HCT116 (cell line): ENCODE measurements around the gene DPYD. TPM values are rescaled to one million over a fixed set of nuclear protein-coding genes. Genes with fewer than 3 reads are reported as not detected.

ENCODE experiments used
- ATAC-seq: fragments of 200-7000 bp; cut with Tn5 transposase; 2 replicates; pipeline ENCODE4 v1.9.1; 2020; ENCODE audit warnings: mild to moderate bottlenecking, moderate library complexity
- BruUV-seq: library from RNA; stranded (reverse); fragments of 400-500 nt; replicated peaks from 2 replicates; lab custom pipeline; 2021; lab: Mats Ljungman, UMichigan
- CTCF ChIA-PET: fragments of 300-600 bp; sonication (Branson Sonifier 250); formaldehyde crosslinking; loops from one replicate; lab custom pipeline; 2021; ENCODE audit warnings: antibody characterized with exemption; lab: Charles Lee
- POLR2A ChIA-PET: fragments of 300-600, 350-600 bp; sonication (Branson Sonifier 250); formaldehyde crosslinking; loops from one replicate; lab custom pipeline; 2021; ENCODE audit warnings: antibody characterized with exemption; lab: Charles Lee
- RAD21 ChIA-PET, 2 experiments: fragments of 300-600 bp; sonication (Branson Sonifier 250); formaldehyde crosslinking; loops; one replicate each; lab custom pipeline; 2023; ENCODE audit warnings: low total read pairs in 2 of 2; ENCODE audit not compliant: uncharacterized antibody in 2 of 2, unreplicated experiment in 2 of 2, low non-redundant PET in 1 of 2; lab: Charles Lee
- DNase-seq: peaks from one replicate; pipeline ENCODE4 v3.0.0-alpha.2; 2010; ENCODE audit warnings: low read depth, low spot score
- H2AFZ ChIP-seq: fragments of 200-600 bp; shearing (Covaris generic), sonication (generic); 2 replicates; pipeline ENCODE4 v1.6.1; 2017; ENCODE audit warnings: low read depth, mixed run types, mixed read lengths, antibody characterized with exemption, low read length; ENCODE audit not compliant: poor library complexity, severe bottlenecking
- H3K27ac ChIP-seq: 2 replicates; pipeline ENCODE4 v1.5.1; 2012; ENCODE audit warnings: low read depth, low read length
- H3K27me3 ChIP-seq: fragments of 200-600 bp; sonication (generic); 2 replicates; pipeline ENCODE4 v1.6.1; 2016; ENCODE audit warnings: mixed run types, low read length, mixed read lengths; ENCODE audit not compliant: insufficient read depth
- H3K36me3 ChIP-seq, 2 experiments: fragments of 200-500 bp in 1 of 2; fragments of 200-600 bp in 1 of 2; sonication (Bioruptor generic) in 1 of 2; sonication (generic) in 1 of 2; 2 replicates each; pipeline versions ENCODE4 v1.5.1 to v1.6.1; 2014 to 2016; ENCODE audit warnings: low read length in 2 of 2, inconsistent platforms in 1 of 2, mixed read lengths in 1 of 2, mixed run types in 1 of 2; ENCODE audit not compliant: insufficient read depth in 2 of 2, control insufficient read depth in 1 of 2
- H3K4me1 ChIP-seq, 2 experiments: fragments of 200-600 bp in 1 of 2; sonication (generic) in 1 of 2; 2 replicates each; pipeline versions ENCODE4 v1.5.1 to v1.6.1; 2012 to 2017; ENCODE audit warnings: low read length in 2 of 2, inconsistent platforms in 1 of 2, mild to moderate bottlenecking in 1 of 2, mixed read lengths in 1 of 2, mixed run types in 1 of 2, moderate library complexity in 1 of 2; ENCODE audit not compliant: insufficient read depth in 2 of 2, control insufficient read depth in 1 of 2
- H3K4me2 ChIP-seq: fragments of 200-600 bp; sonication (generic); 2 replicates; pipeline ENCODE4 v1.6.1; 2017; ENCODE audit warnings: mixed run types, low read length, mixed read lengths
- H3K4me3 ChIP-seq, 2 experiments: fragments of 200-600 bp in 1 of 2; sonication (generic) in 1 of 2; replicated peaks in 1 of 2; 2 replicates each; pipeline ENCODE4 v1.5.1; 2011 to 2016; ENCODE audit warnings: low read length in 2 of 2, control low read depth in 1 of 2, low read depth in 1 of 2, mild to moderate bottlenecking in 1 of 2, mixed read lengths in 1 of 2, mixed run types in 1 of 2
- H3K79me2 ChIP-seq: fragments of 200-600 bp; sonication (generic); 2 replicates; pipeline ENCODE4 v1.6.1; 2017; ENCODE audit warnings: mild to moderate bottlenecking, mixed run types, low read length, moderate library complexity, mixed read lengths; ENCODE audit not compliant: insufficient read depth
- H3K9ac ChIP-seq: fragments of 200-600 bp; sonication (generic); 2 replicates; pipeline ENCODE4 v1.6.1; 2016; ENCODE audit warnings: low read length, mixed read lengths
- H3K9me2 ChIP-seq: fragments of 200-600 bp; sonication (generic), shearing (Covaris generic); 2 replicates; pipeline ENCODE4 v1.6.1; 2017; ENCODE audit warnings: mixed run types, mild to moderate bottlenecking, moderate library complexity; ENCODE audit not compliant: insufficient read depth
- H3K9me3 ChIP-seq, 2 experiments: fragments of 200-500 bp in 1 of 2; fragments of 200-600 bp in 1 of 2; sonication (Bioruptor generic) in 1 of 2; sonication (generic) in 1 of 2; 2 replicates each; pipeline ENCODE4 v1.6.1; 2014 to 2017; ENCODE audit warnings: low read length in 2 of 2, mixed read lengths in 2 of 2, inconsistent platforms in 1 of 2, low read depth in 1 of 2, mild to moderate bottlenecking in 1 of 2, mixed run types in 1 of 2, moderate library complexity in 1 of 2; ENCODE audit not compliant: control insufficient read depth in 1 of 2, insufficient read depth in 1 of 2
- H4K20me1 ChIP-seq: fragments of 200-600 bp; sonication (generic), shearing (Covaris generic); 2 replicates; pipeline ENCODE4 v1.6.1; 2017; ENCODE audit warnings: mixed run types, mild to moderate bottlenecking, moderate library complexity; ENCODE audit not compliant: insufficient read depth
- ATF3 ChIP-seq: IDR thresholded peaks from 2 replicates; pipeline ENCODE4 v1.6.1; 2012
- CBX3 ChIP-seq: IDR thresholded peaks from 2 replicates; pipeline ENCODE4 v1.6.1; 2012; ENCODE audit warnings: low read depth
- EGR1 ChIP-seq: IDR thresholded peaks from 2 replicates; pipeline ENCODE4 v1.6.1; 2012; ENCODE audit warnings: low read depth
- ELF1 ChIP-seq: IDR thresholded peaks from 2 replicates; pipeline ENCODE4 v1.6.1; 2012; ENCODE audit warnings: low read depth, borderline replicate concordance
- EZH2 ChIP-seq: fragments of 200-600 bp; sonication (generic); IDR thresholded peaks from 2 replicates; pipeline ENCODE4 v1.6.1; 2017; ENCODE audit warnings: antibody characterized with exemption, mixed run types
- EZH2phosphoT487 ChIP-seq: fragments of 200-600 bp; IDR thresholded peaks from 2 replicates; pipeline ENCODE4 v1.6.1; 2018; ENCODE audit warnings: antibody characterized with exemption, borderline replicate concordance
- FOSL1 ChIP-seq: IDR thresholded peaks from 2 replicates; pipeline ENCODE4 v1.6.1; 2012; ENCODE audit warnings: low read depth
- JUND ChIP-seq: IDR thresholded peaks from 2 replicates; pipeline ENCODE4 v1.6.1; 2012
- MAX ChIP-seq: IDR thresholded peaks from 2 replicates; pipeline ENCODE4 v1.6.1; 2012
- POLR2A ChIP-seq: IDR thresholded peaks from 2 replicates; pipeline ENCODE4 v1.7.0; 2011; ENCODE audit warnings: borderline replicate concordance; ENCODE audit not compliant: insufficient read depth, insufficient read length; ENCODE audit errors: extremely low read depth
- POLR2AphosphoS5 ChIP-seq: IDR thresholded peaks from 2 replicates; pipeline ENCODE4 v1.6.1; 2011; ENCODE audit warnings: mild to moderate bottlenecking, low read depth, low read length, moderate library complexity
- REST ChIP-seq: IDR thresholded peaks from 2 replicates; pipeline ENCODE4 v1.6.1; 2012; ENCODE audit warnings: low read depth
- SIN3A ChIP-seq: IDR thresholded peaks from 2 replicates; pipeline ENCODE4 v1.6.1; 2012; ENCODE audit warnings: low read depth
- SRF ChIP-seq: IDR thresholded peaks from 2 replicates; pipeline ENCODE4 v1.6.1; 2012; ENCODE audit warnings: low read depth
- TCF7L2 ChIP-seq: IDR thresholded peaks from 2 replicates; pipeline ENCODE4 v1.7.0; 2011; ENCODE audit warnings: borderline replicate concordance, inconsistent platforms; ENCODE audit not compliant: insufficient read depth, insufficient read length; ENCODE audit errors: extremely low read depth
- YY1 ChIP-seq: IDR thresholded peaks from 2 replicates; pipeline ENCODE4 v1.6.1; 2011; ENCODE audit warnings: low read length, low read depth, moderate library complexity, mild to moderate bottlenecking; ENCODE audit not compliant: insufficient replicate concordance; ENCODE audit errors: extremely low read depth
- ZBTB33 ChIP-seq: IDR thresholded peaks from 2 replicates; pipeline ENCODE4 v1.6.1; 2011; ENCODE audit warnings: mild to moderate bottlenecking, low read length, moderate library complexity; ENCODE audit not compliant: insufficient replicate concordance; ENCODE audit errors: extremely low read depth
- ZFX ChIP-seq: fragments of 450-650 bp; IDR thresholded peaks from 2 replicates; pipeline ENCODE4 v1.6.1; 2017
- intact Hi-C: fragments of 100-400 bp; cut with micrococcal nuclease; formaldehyde crosslinking; loops from 2 replicates; pipeline ENCODE4 v1.10.0; 2022
- total RNA-seq: library from RNA; stranded (reverse); gene quantifications from one replicate; pipeline ENCODE4 v1.2.1, GENCODE V29; 2021; ENCODE audit not compliant: unreplicated experiment
- TF ChIP-seq, protein P1 (sequence below), 3 experiments: fragments of 200-600 bp in 1 of 3; sonication (generic) in 1 of 3; IDR thresholded peaks in 2 of 3; conservative IDR thresholded peaks in 1 of 3; 2 replicates each; pipeline ENCODE4 v1.5.1; 2012 to 2017; ENCODE audit warnings: low read depth in 2 of 3, low read length in 2 of 3, antibody characterized with exemption in 1 of 3, borderline replicate concordance in 1 of 3, control low read depth in 1 of 3, mild to moderate bottlenecking in 1 of 3, mixed read lengths in 1 of 3, mixed run types in 1 of 3, moderate library complexity in 1 of 3; ENCODE audit not compliant: insufficient read depth in 1 of 3

The DPYD gene
- total RNA-seq, 1 experiment from 2014 or later = 1.7 TPM

- no TSS peak for BruUV-seq
- no peaks in the 10 kb centered on the region; a peak in 1 of 4 replicates for H3K9me3 ChIP-seq
- no peaks in the 10 kb centered on the region for H3K27me3 ChIP-seq
- H3K79me2 ChIP-seq = no peaks in the 10 kb centered on the region
- no peaks in the 10 kb centered on the region for H3K36me3 ChIP-seq
- no peaks in the 10 kb centered on the region for H3K4me1 ChIP-seq
- CTCF ChIA-PET = no interaction called here
- TF ChIP-seq YY1 = no peak
- no peak for TF ChIP-seq SRF
- no peak for TF ChIP-seq POLR2A
- TF ChIP-seq EGR1 = no peak
- TF ChIP-seq ATF3 = no peak
- no peak for TF ChIP-seq TCF7L2
- no peak for TF ChIP-seq JUND
- TF ChIP-seq ZFX = no peak
- TF ChIP-seq CBX3 = no peak
- no peak for TF ChIP-seq REST
- TF ChIP-seq ZBTB33 = no peak
- TF ChIP-seq EZH2 = no peak
- TF ChIP-seq POLR2AphosphoS5 = no peak
- TF ChIP-seq SIN3A = no peak
- TF ChIP-seq MAX = no peak
- TF ChIP-seq FOSL1 = no peak
- no peak for TF ChIP-seq EZH2phosphoT487
- TF ChIP-seq, protein P1, sequence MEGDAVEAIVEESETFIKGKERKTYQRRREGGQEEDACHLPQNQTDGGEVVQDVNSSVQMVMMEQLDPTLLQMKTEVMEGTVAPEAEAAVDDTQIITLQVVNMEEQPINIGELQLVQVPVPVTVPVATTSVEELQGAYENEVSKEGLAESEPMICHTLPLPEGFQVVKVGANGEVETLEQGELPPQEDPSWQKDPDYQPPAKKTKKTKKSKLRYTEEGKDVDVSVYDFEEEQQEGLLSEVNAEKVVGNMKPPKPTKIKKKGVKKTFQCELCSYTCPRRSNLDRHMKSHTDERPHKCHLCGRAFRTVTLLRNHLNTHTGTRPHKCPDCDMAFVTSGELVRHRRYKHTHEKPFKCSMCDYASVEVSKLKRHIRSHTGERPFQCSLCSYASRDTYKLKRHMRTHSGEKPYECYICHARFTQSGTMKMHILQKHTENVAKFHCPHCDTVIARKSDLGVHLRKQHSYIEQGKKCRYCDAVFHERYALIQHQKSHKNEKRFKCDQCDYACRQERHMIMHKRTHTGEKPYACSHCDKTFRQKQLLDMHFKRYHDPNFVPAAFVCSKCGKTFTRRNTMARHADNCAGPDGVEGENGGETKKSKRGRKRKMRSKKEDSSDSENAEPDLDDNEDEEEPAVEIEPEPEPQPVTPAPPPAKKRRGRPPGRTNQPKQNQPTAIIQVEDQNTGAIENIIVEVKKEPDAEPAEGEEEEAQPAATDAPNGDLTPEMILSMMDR (IDR thresholded peaks at IDR 0.05 in 2 of 3, conservative IDR thresholded peaks at IDR 0.05 in 1 of 3; ENCODE audit: borderline replicate concordance in 1 of 3, insufficient read depth in 1 of 3, low read depth in 2 of 3, low read length in 2 of 3) = no peak
- no peak for TF ChIP-seq ELF1
- DNase-seq (no peak), ATAC-seq (no peak)
- H4K20me1 ChIP-seq = no peaks in the 10 kb centered on the region
- RAD21 ChIA-PET = no interaction called here
- intact Hi-C loops = no loop called here
- H2AFZ ChIP-seq = no peak overlapping the region
- H3K9me2 ChIP-seq = no peaks in the 10 kb centered on the region
- H3K9ac ChIP-seq = no peak overlapping the region
- H3K27ac ChIP-seq = no peak overlapping the region
- no peak overlapping the region for H3K4me3 ChIP-seq
- H3K4me2 ChIP-seq = no peak overlapping the region
- POLR2A ChIA-PET = no interaction called here
Observed at GRCh38 chr1:97646071-97646470, 274.8 kb downstream of the DPYD start.
